Measurements from ENCODE around the gene CDYL2.

GRCh38 chr16:80846680-80847079 lies 42.3 kb upstream of the CDYL2 start:
- TF ChIP-seq CTCF (IDR thresholded peaks at IDR 0.05) (no peak), POLR2AphosphoS5 (IDR thresholded peaks at IDR 0.05) (no peak), POLR2A (IDR thresholded peaks at IDR 0.05) (no peak), EP300 (IDR thresholded peaks at IDR 0.05) (no peak)
